Endothelial cell of umbilical vein (primary cell): ENCODE data around the gene BRPF1. TPM values are rescaled to one million over a fixed set of nuclear protein-coding genes. Genes with fewer than 3 reads are reported as not detected.
A peak's percentile ranks its signal among the peaks of the same experiment; 100 is the strongest.

Source experiments
- BruUV-seq: library from RNA; stranded (reverse); fragments of 400-500 nt; replicated peaks from 2 replicates; lab custom pipeline; 2021; lab: Mats Ljungman, UMichigan
- CTCF ChIA-PET: fragments of 300-600, 350-600 bp; sonication (Branson Sonifier 250); formaldehyde crosslinking; loops from one replicate; lab custom pipeline; 2021; ENCODE audit warnings: antibody characterized with exemption, inconsistent platforms; lab: Charles Lee
- POLR2A ChIA-PET: fragments of 300-600, 350-600 bp; sonication (Branson Sonifier 250); formaldehyde crosslinking; loops from one replicate; lab custom pipeline; 2021; ENCODE audit warnings: antibody characterized with exemption, inconsistent platforms; lab: Charles Lee
- DNase-seq: peaks from one replicate; pipeline ENCODE4 v3.0.0-alpha.2; 2011; ENCODE audit warnings: low read depth, low spot score
- FAIRE-seq: peaks from 2 replicates; lab custom pipeline; 2011; peaks lifted over from hg19 to GRCh38; lab: Jason Lieb, UNC
- H2AFZ ChIP-seq: 2 replicates; pipeline ENCODE4 v1.6.0; 2012; ENCODE audit warnings: low read depth, low read length, control low read depth, inconsistent platforms
- H3K27ac ChIP-seq: 2 replicates; pipeline ENCODE4 v1.5.1; 2011; ENCODE audit warnings: low read depth, mild to moderate bottlenecking, control low read depth, low read length, moderate library complexity; ENCODE audit not compliant: insufficient read depth
- H3K27me3 ChIP-seq, 2 experiments: 2 replicates each; pipeline versions ENCODE4 v1.6.0 to v1.6.1; 2011; ENCODE audit warnings: low read length in 2 of 2, mixed read lengths in 1 of 2; ENCODE audit not compliant: control insufficient read depth in 2 of 2, insufficient read depth in 2 of 2
- H3K36me3 ChIP-seq, 2 experiments: 2 replicates in 1 of 2; 3 replicates in 1 of 2; pipeline ENCODE4 v1.5.1; 2011; ENCODE audit warnings: low read length in 2 of 2, mild to moderate bottlenecking in 1 of 2, moderate library complexity in 1 of 2; ENCODE audit not compliant: control insufficient read depth in 2 of 2, insufficient read depth in 2 of 2; ENCODE audit errors: extremely low read depth in 1 of 2
- H3K4me1 ChIP-seq: 3 replicates; pipeline ENCODE4 v1.5.1; 2011; ENCODE audit warnings: mild to moderate bottlenecking, low read length; ENCODE audit not compliant: control insufficient read depth, insufficient read depth; ENCODE audit errors: extremely low read depth
- H3K4me2 ChIP-seq: 2 replicates; pipeline ENCODE4 v1.6.1; 2011; ENCODE audit warnings: low read length, control low read depth, mixed read lengths; ENCODE audit not compliant: insufficient read depth
- H3K4me3 ChIP-seq, 3 experiments: fragments of 200-600 bp in 1 of 3; sonication (generic), shearing (Covaris generic) in 1 of 3; replicated peaks in 1 of 3; 2 replicates each; pipeline ENCODE4 v1.5.1; 2011 to 2016; ENCODE audit warnings: control low read depth in 3 of 3, low read length in 3 of 3, mild to moderate bottlenecking in 2 of 3, inconsistent platforms in 1 of 3, low read depth in 1 of 3, moderate library complexity in 1 of 3; ENCODE audit not compliant: insufficient read depth in 1 of 3
- H3K79me2 ChIP-seq: 2 replicates; pipeline ENCODE4 v1.6.0; 2012; ENCODE audit warnings: low read length, inconsistent platforms; ENCODE audit not compliant: control insufficient read depth, insufficient read depth
- H3K9ac ChIP-seq: replicated peaks from 2 replicates; pipeline ENCODE3; 2011; ENCODE audit warnings: low read length, control low read depth; ENCODE audit not compliant: insufficient read depth; ENCODE audit errors: extremely low read depth
- H3K9me1 ChIP-seq: replicated peaks from 3 replicates; pipeline ENCODE4 v1.6.0; 2011; ENCODE audit warnings: mild to moderate bottlenecking, low read length; ENCODE audit not compliant: control insufficient read depth, insufficient read depth; ENCODE audit errors: extremely low read depth
- H3K9me3 ChIP-seq: replicated peaks from 2 replicates; pipeline ENCODE4 v1.5.1; 2012; ENCODE audit warnings: low read length, inconsistent platforms; ENCODE audit not compliant: control insufficient read depth, insufficient read depth
- H4K20me1 ChIP-seq: replicated peaks from 2 replicates; pipeline ENCODE3; 2011; ENCODE audit warnings: mild to moderate bottlenecking, low read length; ENCODE audit not compliant: control insufficient read depth, insufficient read depth; ENCODE audit errors: extremely low read depth
- CTCF ChIP-seq, 2 donors: IDR thresholded peaks; 1 replicate in 1 of 2; 2 replicates in 1 of 2; pipeline ENCODE4 v1.5.1; 2011; ENCODE audit warnings: low read length in 2 of 2, mild to moderate bottlenecking in 2 of 2, moderate library complexity in 2 of 2, control low read depth in 1 of 2, inconsistent platforms in 1 of 2, low read depth in 1 of 2; ENCODE audit not compliant: insufficient read depth in 1 of 2; ENCODE audit errors: extremely low read depth in 1 of 2
- JUN ChIP-seq: IDR thresholded peaks from 2 replicates; pipeline ENCODE4 v1.6.1; 2011; ENCODE audit warnings: borderline replicate concordance, low read depth; ENCODE audit not compliant: insufficient read length, insufficient read depth
- MAX ChIP-seq: IDR thresholded peaks from 2 replicates; pipeline ENCODE4 v1.6.1; 2011; ENCODE audit not compliant: insufficient read depth, insufficient read length
- dilution Hi-C: fragments of 300-500 bp; cut with MboI; formaldehyde crosslinking; loops from one replicate; pipeline ENCODE4 v1.15.0; 2019; ENCODE audit warnings: low sequenced_read_pairs; ENCODE audit not compliant: extremely low pct_ligation_motif_present
- intact Hi-C: fragments of 100-400 bp; cut with micrococcal nuclease; formaldehyde crosslinking; loops from one replicate; pipeline ENCODE4 v1.10.0; 2022
- polyA plus RNA-seq, 4 experiments: library from polyadenylated mRNA; depleted of rRNA in 3 of 4; stranded (reverse) in 3 of 4; unstranded in 1 of 4; fragments of >200 nt; gene quantifications; 2 replicates each; pipeline versions ENCODE4 v1.2.1 to v1.2.3, GENCODE V29; 2011 to 2012; ENCODE audit warnings: missing spikeins in 1 of 4
- total RNA-seq: library from RNA; stranded (reverse); gene quantifications from 2 replicates; pipeline ENCODE4 v1.2.3, GENCODE V29; 2021

BRPF1 gene
- total and polyA plus RNA-seq, 2 donors (not counting 3 experiments of a cell fraction or from before 2014, with no cell fraction given), result 12.5 to 26.2 TPM

GRCh38 chr3:9704347-9705322, 26.9 kb upstream of the BRPF1 start:
- intact Hi-C loops (loop anchor here (1.0 to 10.0 kb wide), 3 partner anchors 27 to 467 kb away; partner anchors contain the start of gene BRPF1), dilution Hi-C loops (no loop called here)
- peaks cover 7% of the 10 kb centered on the region for H3K4me1 ChIP-seq
- ChIA-PET POLR2A (no interaction called here), CTCF (no interaction called here)
- BruUV-seq, result no TSS peak
- no peak overlapping the region for H3K4me3 ChIP-seq
- no peak overlapping the region for H3K9ac ChIP-seq
- peaks cover 1 to 8% of the 10 kb centered on the region in 2 experiments for H3K27me3 ChIP-seq
- FAIRE-seq, result no peak
- TF ChIP-seq MAX, result no peak
- TF ChIP-seq JUN, result no peak
- TF ChIP-seq CTCF (IDR thresholded peaks at IDR 0.05; ENCODE audit: extremely low read depth in 1 of 2, insufficient read depth in 1 of 2, low read depth in 1 of 2, low read length in 2 of 2), result no peak
- no peak overlapping the region for H3K27ac ChIP-seq
- H4K20me1 ChIP-seq, result no peaks in the 10 kb centered on the region
- peak overlapping the region; percentile 34 for H3K4me2 ChIP-seq
- H3K36me3 ChIP-seq, result peaks cover 0 to 4% of the 10 kb centered on the region in 2 experiments
- no peaks in the 10 kb centered on the region for H3K9me1 ChIP-seq
- H2AFZ ChIP-seq, result no peak overlapping the region
- H3K9me3 ChIP-seq, result no peaks in the 10 kb centered on the region
- peak; percentile 28 for DNase-seq
- no peaks in the 10 kb centered on the region for H3K79me2 ChIP-seq
